ENCODE measurements around the gene KIF26B.

Gene KIF26B

DNA sequence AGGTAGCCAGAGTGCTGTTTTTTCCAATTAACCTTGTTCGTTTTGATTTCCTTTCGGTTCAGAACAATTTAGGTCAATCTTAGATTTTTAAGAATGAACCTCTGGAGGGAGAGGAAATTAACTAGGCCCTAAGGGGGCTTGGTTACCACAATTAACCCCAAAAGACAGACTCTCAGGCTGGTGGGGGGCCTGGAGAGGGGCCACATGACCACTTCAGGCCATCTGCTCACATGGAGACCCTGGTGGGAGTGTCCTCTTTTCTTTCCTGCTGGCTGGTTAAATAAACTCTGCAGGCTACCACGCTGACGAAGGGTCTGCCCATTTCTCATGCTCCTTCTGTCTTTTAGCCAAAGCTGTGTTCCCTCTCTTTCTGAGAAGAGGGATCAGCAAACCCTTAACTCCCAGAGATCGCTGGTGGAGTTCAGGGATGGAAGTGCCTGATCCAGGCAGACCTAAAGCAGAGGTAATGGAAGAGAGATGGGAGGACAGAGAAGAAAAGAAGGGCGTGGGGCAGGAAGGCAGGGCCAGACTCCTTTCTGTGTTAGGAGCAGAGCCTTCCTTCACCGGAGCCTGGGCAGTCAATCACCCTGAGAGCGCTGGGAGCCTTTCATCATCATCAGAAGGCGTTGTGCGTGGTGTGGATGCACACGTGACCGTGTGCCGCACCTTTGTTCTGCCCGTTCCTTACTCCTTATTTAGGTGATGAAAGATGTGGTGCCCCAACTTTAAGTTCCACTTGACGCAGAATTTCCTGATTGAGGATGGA is 58.5 kb downstream of the KIF26B start:
- TF ChIP-seq EZH2 (optimal IDR thresholded peaks at IDR 0.05; ENCODE audit: low read depth, low read length) (no peak), EZH2phosphoT487 (IDR thresholded peaks at IDR 0.05; ENCODE audit: low read length) (no peak)
- TF ChIP-seq, protein P1, sequence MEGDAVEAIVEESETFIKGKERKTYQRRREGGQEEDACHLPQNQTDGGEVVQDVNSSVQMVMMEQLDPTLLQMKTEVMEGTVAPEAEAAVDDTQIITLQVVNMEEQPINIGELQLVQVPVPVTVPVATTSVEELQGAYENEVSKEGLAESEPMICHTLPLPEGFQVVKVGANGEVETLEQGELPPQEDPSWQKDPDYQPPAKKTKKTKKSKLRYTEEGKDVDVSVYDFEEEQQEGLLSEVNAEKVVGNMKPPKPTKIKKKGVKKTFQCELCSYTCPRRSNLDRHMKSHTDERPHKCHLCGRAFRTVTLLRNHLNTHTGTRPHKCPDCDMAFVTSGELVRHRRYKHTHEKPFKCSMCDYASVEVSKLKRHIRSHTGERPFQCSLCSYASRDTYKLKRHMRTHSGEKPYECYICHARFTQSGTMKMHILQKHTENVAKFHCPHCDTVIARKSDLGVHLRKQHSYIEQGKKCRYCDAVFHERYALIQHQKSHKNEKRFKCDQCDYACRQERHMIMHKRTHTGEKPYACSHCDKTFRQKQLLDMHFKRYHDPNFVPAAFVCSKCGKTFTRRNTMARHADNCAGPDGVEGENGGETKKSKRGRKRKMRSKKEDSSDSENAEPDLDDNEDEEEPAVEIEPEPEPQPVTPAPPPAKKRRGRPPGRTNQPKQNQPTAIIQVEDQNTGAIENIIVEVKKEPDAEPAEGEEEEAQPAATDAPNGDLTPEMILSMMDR (IDR thresholded peaks at IDR 0.05; ENCODE audit: low read length), result no peak
- H3K9ac ChIP-seq (ENCODE audit: low read length), result no peak overlapping the region
- H3K4me1 ChIP-seq (ENCODE audit: low read length), result no peaks in the 10 kb centered on the region
- no peaks in the 10 kb centered on the region for H3K27me3 ChIP-seq (replicated peaks; ENCODE audit: insufficient read depth, low read length)
- H3K79me2 ChIP-seq (ENCODE audit: low read length), result no peaks in the 10 kb centered on the region
- no peaks in the 10 kb centered on the region for H3K9me3 ChIP-seq (replicated peaks; ENCODE audit: insufficient read depth, low read length)
- H3K36me3 ChIP-seq (replicated peaks; ENCODE audit: insufficient read depth, low read length), result no peaks in the 10 kb centered on the region
- no peaks in the 10 kb centered on the region for H4K20me1 ChIP-seq (ENCODE audit: insufficient read depth, low read length)
- no peak overlapping the region for H3K4me2 ChIP-seq (ENCODE audit: low read depth, low read length)
- no peaks in the 10 kb centered on the region for H3K9me2 ChIP-seq (replicated peaks; ENCODE audit: insufficient read depth, low read length)
- no peak overlapping the region for H2AFZ ChIP-seq (ENCODE audit: low read length)
- DNase-seq, result no peak
- no peaks in the 10 kb centered on the region for H3F3A ChIP-seq (ENCODE audit: insufficient read depth, low read length)
- no peak overlapping the region for H3K27ac ChIP-seq (ENCODE audit: low read length)
- no peak overlapping the region for H3K4me3 ChIP-seq (ENCODE audit: low read length)

DNA sequence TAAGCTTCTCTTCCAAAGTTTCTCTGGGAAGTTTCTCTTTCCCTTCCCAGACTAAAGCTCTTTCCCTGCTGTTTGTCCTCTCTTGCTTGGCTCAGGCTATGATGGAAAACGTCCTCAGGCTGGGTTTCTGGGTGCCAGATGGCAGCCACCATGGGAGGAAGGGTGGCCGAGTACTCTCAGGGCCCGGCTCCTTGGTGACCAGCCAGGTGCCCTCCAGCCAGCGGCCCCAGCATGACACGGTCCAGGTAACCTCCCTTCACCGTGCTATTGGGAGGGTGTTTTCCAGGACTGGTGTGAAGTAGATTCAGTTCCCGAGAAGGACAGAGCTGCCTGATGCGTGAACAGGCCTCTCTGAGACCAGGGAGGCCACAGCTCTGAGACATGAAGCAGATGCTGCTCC is 60.3 kb downstream of the KIF26B start:
- TF ChIP-seq EZH2phosphoT487 (IDR thresholded peaks at IDR 0.05; ENCODE audit: low read length) (no peak), EZH2 (optimal IDR thresholded peaks at IDR 0.05; ENCODE audit: low read depth, low read length) (no peak)
- TF ChIP-seq, protein P1 (IDR thresholded peaks at IDR 0.05; ENCODE audit: low read length), result no peak
- Histone ChIP-seq H3K4me3 (ENCODE audit: low read length) (no peak overlapping the region), H3K4me1 (ENCODE audit: low read length) (no peaks in the 10 kb centered on the region), H3K27ac (ENCODE audit: low read length) (no peak overlapping the region), H3K4me2 (ENCODE audit: low read depth, low read length) (no peak overlapping the region), H3K9ac (ENCODE audit: low read length) (no peak overlapping the region), H2AFZ (ENCODE audit: low read length) (no peak overlapping the region), H3K9me3 (replicated peaks; ENCODE audit: insufficient read depth, low read length) (no peaks in the 10 kb centered on the region), H3K27me3 (replicated peaks; ENCODE audit: insufficient read depth, low read length) (no peaks in the 10 kb centered on the region), H3K36me3 (replicated peaks; ENCODE audit: insufficient read depth, low read length) (no peaks in the 10 kb centered on the region), H3K79me2 (ENCODE audit: low read length) (no peaks in the 10 kb centered on the region), H3K9me2 (replicated peaks; ENCODE audit: insufficient read depth, low read length) (no peaks in the 10 kb centered on the region), H4K20me1 (ENCODE audit: insufficient read depth, low read length) (no peaks in the 10 kb centered on the region), H3F3A (ENCODE audit: insufficient read depth, low read length) (no peaks in the 10 kb centered on the region)
- DNase-seq, result no peak

DNA sequence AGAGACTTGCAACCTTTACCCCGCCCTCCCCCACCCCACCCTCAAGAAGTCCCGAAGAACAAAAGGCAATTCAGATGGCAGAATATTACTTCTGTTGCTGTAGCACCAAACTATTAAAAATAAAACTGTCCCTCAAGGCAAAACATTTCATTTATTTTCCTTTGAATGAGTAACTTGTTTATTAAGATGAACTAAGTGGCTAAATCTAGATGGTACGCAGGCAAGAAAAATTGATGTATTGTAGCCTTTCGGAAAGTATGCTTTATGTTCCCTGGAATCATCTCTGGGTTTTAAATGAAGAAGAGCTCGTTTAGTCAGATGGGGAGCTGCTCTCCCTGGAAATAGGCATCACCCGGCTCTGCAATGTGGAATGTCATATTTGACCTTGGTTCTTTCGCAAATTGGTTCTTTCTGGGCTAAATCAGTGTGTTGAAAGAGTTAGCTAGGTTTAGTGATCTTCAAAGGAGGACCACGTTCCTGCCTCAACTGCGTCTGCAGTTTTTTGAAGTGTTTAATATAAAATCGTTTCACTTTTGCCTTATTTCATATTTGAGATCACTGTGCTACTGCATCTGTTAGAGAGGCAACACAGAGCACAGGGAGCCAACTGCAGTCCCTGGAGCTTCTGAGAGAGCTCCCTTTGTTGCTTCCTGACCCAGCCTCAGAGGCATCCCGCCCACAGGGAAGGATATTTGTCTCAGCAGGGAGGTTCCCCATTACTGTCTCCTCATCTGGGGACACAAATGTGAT is 61.8 kb downstream of the KIF26B start:
- DNase-seq, result no peak
- H3K9ac ChIP-seq (ENCODE audit: low read length), result no peak overlapping the region
- no peaks in the 10 kb centered on the region for H3K27me3 ChIP-seq (replicated peaks; ENCODE audit: insufficient read depth, low read length)
- H3F3A ChIP-seq (ENCODE audit: insufficient read depth, low read length), result no peaks in the 10 kb centered on the region
- H3K36me3 ChIP-seq (replicated peaks; ENCODE audit: insufficient read depth, low read length), result no peaks in the 10 kb centered on the region
- no peaks in the 10 kb centered on the region for H3K79me2 ChIP-seq (ENCODE audit: low read length)
- no peaks in the 10 kb centered on the region for H3K4me1 ChIP-seq (ENCODE audit: low read length)
- H2AFZ ChIP-seq (ENCODE audit: low read length), result no peak overlapping the region
- no peak overlapping the region for H3K4me3 ChIP-seq (ENCODE audit: low read length)
- H3K27ac ChIP-seq (ENCODE audit: low read length), result no peak overlapping the region
- TF ChIP-seq EZH2 (optimal IDR thresholded peaks at IDR 0.05; ENCODE audit: low read depth, low read length), result no peak
- H4K20me1 ChIP-seq (ENCODE audit: insufficient read depth, low read length), result no peaks in the 10 kb centered on the region
- no peaks in the 10 kb centered on the region for H3K9me2 ChIP-seq (replicated peaks; ENCODE audit: insufficient read depth, low read length)
- H3K9me3 ChIP-seq (replicated peaks; ENCODE audit: insufficient read depth, low read length), result no peaks in the 10 kb centered on the region
- H3K4me2 ChIP-seq (ENCODE audit: low read depth, low read length), result no peak overlapping the region

All from MM.1S (cell line).